ENCODE data around the gene RNLS. TPM values are rescaled to one million over a fixed set of nuclear protein-coding genes. Genes with fewer than 3 reads are reported as not detected.

Gene RNLS
- total and polyA plus RNA-seq, 2 of the 8 experiments (the other 6 are each of a cell fraction or from before 2014, with no cell fraction given): 7.5 to 12.7 TPM

GRCh38 chr10:88546497-88546896 is 36.6 kb downstream of the RNLS start (continued):
- TF ChIP-seq CTBP2 (IDR thresholded peaks at IDR 0.05; ENCODE audit: borderline replicate concordance, insufficient read depth, insufficient read length, low read length): no peak
- no peak for TF ChIP-seq SP1 (IDR thresholded peaks at IDR 0.05; ENCODE audit: low read depth, low read length)
- TF ChIP-seq POLR2AphosphoS5 (IDR thresholded peaks at IDR 0.05; ENCODE audit: low read depth, low read length): no peak
- TF ChIP-seq HDAC6 (IDR thresholded peaks at IDR 0.05; ENCODE audit: low read depth, low read length): no peak
